Stomach (tissue), 4 donors: ENCODE results near the gene LNP1.

Experiments
- CTCF ChIP-seq, 7 experiments: fragments of 450-650 bp in 4 of 7; fragments of 200-600 bp in 3 of 7; sonication (generic) in 3 of 7; IDR thresholded peaks; one replicate each; pipeline ENCODE4 v1.5.1; 2016 to 2019; ENCODE audit warnings: antibody characterized with exemption in 7 of 7, control low read depth in 2 of 7, mild to moderate bottlenecking in 1 of 7
- EP300 ChIP-seq: sonication (generic); formaldehyde crosslinking; IDR thresholded peaks from one replicate; pipeline ENCODE4 v1.6.1; 2017; ENCODE audit warnings: antibody characterized with exemption
- POLR2A ChIP-seq, 4 donors: fragments of 450-650 bp; IDR thresholded peaks; one replicate each; pipeline ENCODE4 v1.6.1; 2016; ENCODE audit warnings: antibody characterized with exemption in 4 of 4, control low read depth in 2 of 4, mild to moderate bottlenecking in 1 of 4, moderate library complexity in 1 of 4
- POLR2AphosphoS5 ChIP-seq, 3 donors: sonication (generic); formaldehyde crosslinking; IDR thresholded peaks; one replicate each; pipeline ENCODE4 v1.6.1; 2016; ENCODE audit warnings: antibody characterized with exemption in 3 of 3

- TF ChIP-seq CTCF (IDR thresholded peaks at IDR 0.05) (no peak), POLR2A (IDR thresholded peaks at IDR 0.05) (no peak), POLR2AphosphoS5 (IDR thresholded peaks at IDR 0.05) (no peak), EP300 (no peak)
Measured at GRCh38 chr3:100480081-100480480, 78.7 kb downstream of the LNP1 start.
